ENCODE data around the gene INTS11. TPM values are rescaled to one million over a fixed set of nuclear protein-coding genes. Genes with fewer than 3 reads are reported as not detected.

The INTS11 gene
- total and polyA plus RNA-seq, 2 of the 13 experiments (the other 11 are each of a cell fraction or from before 2014, with no cell fraction given) = 52.8 to 94.8 TPM

- no peak for TF ChIP-seq ZBTB4 (CRISPR knock-in tag; IDR thresholded peaks at IDR 0.05; ENCODE audit: borderline replicate concordance)
- no peak for TF ChIP-seq GABPA (IDR thresholded peaks at IDR 0.05; ENCODE audit: low read depth, low read length)
- TF ChIP-seq GABPA (CRISPR knock-in tag; IDR thresholded peaks at IDR 0.05; ENCODE audit: low read depth) = peak; percentile 60
- TF ChIP-seq PHF8 (CRISPR knock-in tag; IDR thresholded peaks at IDR 0.05) = peak; percentile 53; the same call in 1 of the 2 replicates
- TF ChIP-seq ZNF512B (CRISPR knock-in tag; IDR thresholded peaks at IDR 0.05; ENCODE audit: borderline replicate concordance) = no peak
- TF ChIP-seq KLF12 (CRISPR knock-in tag; IDR thresholded peaks at IDR 0.05; ENCODE audit: borderline replicate concordance) = peak; percentile 83; the same call in 1 of the 2 replicates
- peak; percentile 91 for TF ChIP-seq HINFP (CRISPR knock-in tag; IDR thresholded peaks at IDR 0.05; ENCODE audit: low read depth)
- no peak for TF ChIP-seq TBL1XR1 (IDR thresholded peaks at IDR 0.05; ENCODE audit: borderline replicate concordance, low read length, partially characterized antibody)
- TF ChIP-seq DRAP1 (CRISPR knock-in tag; IDR thresholded peaks at IDR 0.05) = no peak
- no peak for TF ChIP-seq ZNF558 (CRISPR knock-in tag; IDR thresholded peaks at IDR 0.05; ENCODE audit: borderline replicate concordance)
- TF ChIP-seq ZNF441 (CRISPR knock-in tag; IDR thresholded peaks at IDR 0.05; ENCODE audit: borderline replicate concordance) = peak; percentile 41; the same call in 1 of the 2 replicates
- no peak for TF ChIP-seq RFXANK (CRISPR knock-in tag; IDR thresholded peaks at IDR 0.05)
- TF ChIP-seq MEIS2 (CRISPR knock-in tag; IDR thresholded peaks at IDR 0.05) = no peak
- no peak for TF ChIP-seq PHB2 (IDR thresholded peaks at IDR 0.05; ENCODE audit: partially characterized antibody)
- TF ChIP-seq ZBTB7B (CRISPR knock-in tag; IDR thresholded peaks at IDR 0.05) = 0 out of 2 replicates have a peak, but pooled peaks have one; percentile 23
- TF ChIP-seq ZBTB37 (CRISPR knock-in tag; IDR thresholded peaks at IDR 0.05) = no peak
- no peak for TF ChIP-seq GRHL1 (CRISPR knock-in tag; conservative IDR thresholded peaks at IDR 0.05)
These were observed 37.0 kb downstream of the INTS11 start (continued) for GRCh38 chr1:1287288-1288110.
